ENCODE measurements around the gene HEG1.

The HEG1 gene

GRCh38 chr3:124969963-124970722 is 85.7 kb downstream of the HEG1 start:
- TF ChIP-seq CTCF (IDR thresholded peaks at IDR 0.05; ENCODE audit: low read depth, low read length) (no peak), MAX (IDR thresholded peaks at IDR 0.05; ENCODE audit: low read depth, low read length) (no peak), MYC (IDR thresholded peaks at IDR 0.05; ENCODE audit: low read depth, low read length) (no peak), POLR2A (IDR thresholded peaks at IDR 0.05; ENCODE audit: extremely low read depth, insufficient read length) (no peak)

GRCh38 chr3:124969190-124969589 is 86.6 kb downstream of the HEG1 start:
- no peak for DNase-seq (ENCODE audit: low read depth)
- no peak for TF ChIP-seq CTCF (IDR thresholded peaks at IDR 0.05; ENCODE audit: low read depth, low read length)
- no peak for TF ChIP-seq MAX (IDR thresholded peaks at IDR 0.05; ENCODE audit: low read depth, low read length)
- TF ChIP-seq POLR2A (IDR thresholded peaks at IDR 0.05; ENCODE audit: extremely low read depth, insufficient read length): no peak
- no peak for TF ChIP-seq MYC (IDR thresholded peaks at IDR 0.05; ENCODE audit: low read depth, low read length)
- H3K4me3 ChIP-seq (ENCODE audit: low read depth, low read length): no peak overlapping the region

More at GRCh38 chr3:124969963-124970722, 85.7 kb downstream of the HEG1 start:
- DNase-seq (ENCODE audit: low read depth): no peak
- H3K4me3 ChIP-seq (ENCODE audit: low read depth, low read length): no peak overlapping the region

- no peak for DNase-seq (ENCODE audit: low read depth)
- H3K4me3 ChIP-seq (ENCODE audit: low read depth, low read length): no peak overlapping the region
- no peak for TF ChIP-seq MYC (IDR thresholded peaks at IDR 0.05; ENCODE audit: low read depth, low read length)
Observed at GRCh38 chr3:124967964-124968363, 87.8 kb downstream of the HEG1 start.

- TF ChIP-seq POLR2A (IDR thresholded peaks at IDR 0.05; ENCODE audit: extremely low read depth, insufficient read length) (no peak), MYC (IDR thresholded peaks at IDR 0.05; ENCODE audit: low read depth, low read length) (no peak), MAX (IDR thresholded peaks at IDR 0.05; ENCODE audit: low read depth, low read length) (no peak)
- no peak overlapping the region for H3K4me3 ChIP-seq (ENCODE audit: low read depth, low read length)
Observed at GRCh38 chr3:124966521-124967445, 89.0 kb downstream of the HEG1 start.

GRCh38 chr3:124965413-124965812 is 90.4 kb downstream of the HEG1 start:
- no peak overlapping the region for H3K4me3 ChIP-seq (ENCODE audit: low read depth, low read length)
- no peak for TF ChIP-seq MYC (IDR thresholded peaks at IDR 0.05; ENCODE audit: low read depth, low read length)
- no peak for TF ChIP-seq POLR2A (IDR thresholded peaks at IDR 0.05; ENCODE audit: extremely low read depth, insufficient read length)
- no peak for TF ChIP-seq MAX (IDR thresholded peaks at IDR 0.05; ENCODE audit: low read depth, low read length)
- DNase-seq (ENCODE audit: low read depth): no peak

More at GRCh38 chr3:124966521-124967445, 89.0 kb downstream of the HEG1 start:
- no peak for DNase-seq (ENCODE audit: low read depth)

GRCh38 chr3:124964387-124964786 is 91.4 kb downstream of the HEG1 start:
- no peak for TF ChIP-seq MYC (IDR thresholded peaks at IDR 0.05; ENCODE audit: low read depth, low read length)
- no peak for TF ChIP-seq MAX (IDR thresholded peaks at IDR 0.05; ENCODE audit: low read depth, low read length)
- TF ChIP-seq CTCF (IDR thresholded peaks at IDR 0.05; ENCODE audit: low read depth, low read length): no peak
- TF ChIP-seq POLR2A (IDR thresholded peaks at IDR 0.05; ENCODE audit: extremely low read depth, insufficient read length): no peak
- no peak for DNase-seq (ENCODE audit: low read depth)
- H3K4me3 ChIP-seq (ENCODE audit: low read depth, low read length): no peak overlapping the region

- TF ChIP-seq MYC (IDR thresholded peaks at IDR 0.05; ENCODE audit: low read depth, low read length) (no peak), POLR2A (IDR thresholded peaks at IDR 0.05; ENCODE audit: extremely low read depth, insufficient read length) (no peak), CTCF (IDR thresholded peaks at IDR 0.05; ENCODE audit: low read depth, low read length) (no peak), MAX (IDR thresholded peaks at IDR 0.05; ENCODE audit: low read depth, low read length) (no peak)
- DNase-seq (ENCODE audit: low read depth): no peak
- no peak overlapping the region for H3K4me3 ChIP-seq (ENCODE audit: low read depth, low read length)
Observed at GRCh38 chr3:124963755-124964154, 92.0 kb downstream of the HEG1 start.

Measured in NB4 (cell line).